ENCODE data around the gene NID1.

NID1 gene, protein sequence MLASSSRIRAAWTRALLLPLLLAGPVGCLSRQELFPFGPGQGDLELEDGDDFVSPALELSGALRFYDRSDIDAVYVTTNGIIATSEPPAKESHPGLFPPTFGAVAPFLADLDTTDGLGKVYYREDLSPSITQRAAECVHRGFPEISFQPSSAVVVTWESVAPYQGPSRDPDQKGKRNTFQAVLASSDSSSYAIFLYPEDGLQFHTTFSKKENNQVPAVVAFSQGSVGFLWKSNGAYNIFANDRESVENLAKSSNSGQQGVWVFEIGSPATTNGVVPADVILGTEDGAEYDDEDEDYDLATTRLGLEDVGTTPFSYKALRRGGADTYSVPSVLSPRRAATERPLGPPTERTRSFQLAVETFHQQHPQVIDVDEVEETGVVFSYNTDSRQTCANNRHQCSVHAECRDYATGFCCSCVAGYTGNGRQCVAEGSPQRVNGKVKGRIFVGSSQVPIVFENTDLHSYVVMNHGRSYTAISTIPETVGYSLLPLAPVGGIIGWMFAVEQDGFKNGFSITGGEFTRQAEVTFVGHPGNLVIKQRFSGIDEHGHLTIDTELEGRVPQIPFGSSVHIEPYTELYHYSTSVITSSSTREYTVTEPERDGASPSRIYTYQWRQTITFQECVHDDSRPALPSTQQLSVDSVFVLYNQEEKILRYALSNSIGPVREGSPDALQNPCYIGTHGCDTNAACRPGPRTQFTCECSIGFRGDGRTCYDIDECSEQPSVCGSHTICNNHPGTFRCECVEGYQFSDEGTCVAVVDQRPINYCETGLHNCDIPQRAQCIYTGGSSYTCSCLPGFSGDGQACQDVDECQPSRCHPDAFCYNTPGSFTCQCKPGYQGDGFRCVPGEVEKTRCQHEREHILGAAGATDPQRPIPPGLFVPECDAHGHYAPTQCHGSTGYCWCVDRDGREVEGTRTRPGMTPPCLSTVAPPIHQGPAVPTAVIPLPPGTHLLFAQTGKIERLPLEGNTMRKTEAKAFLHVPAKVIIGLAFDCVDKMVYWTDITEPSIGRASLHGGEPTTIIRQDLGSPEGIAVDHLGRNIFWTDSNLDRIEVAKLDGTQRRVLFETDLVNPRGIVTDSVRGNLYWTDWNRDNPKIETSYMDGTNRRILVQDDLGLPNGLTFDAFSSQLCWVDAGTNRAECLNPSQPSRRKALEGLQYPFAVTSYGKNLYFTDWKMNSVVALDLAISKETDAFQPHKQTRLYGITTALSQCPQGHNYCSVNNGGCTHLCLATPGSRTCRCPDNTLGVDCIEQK

DNA sequence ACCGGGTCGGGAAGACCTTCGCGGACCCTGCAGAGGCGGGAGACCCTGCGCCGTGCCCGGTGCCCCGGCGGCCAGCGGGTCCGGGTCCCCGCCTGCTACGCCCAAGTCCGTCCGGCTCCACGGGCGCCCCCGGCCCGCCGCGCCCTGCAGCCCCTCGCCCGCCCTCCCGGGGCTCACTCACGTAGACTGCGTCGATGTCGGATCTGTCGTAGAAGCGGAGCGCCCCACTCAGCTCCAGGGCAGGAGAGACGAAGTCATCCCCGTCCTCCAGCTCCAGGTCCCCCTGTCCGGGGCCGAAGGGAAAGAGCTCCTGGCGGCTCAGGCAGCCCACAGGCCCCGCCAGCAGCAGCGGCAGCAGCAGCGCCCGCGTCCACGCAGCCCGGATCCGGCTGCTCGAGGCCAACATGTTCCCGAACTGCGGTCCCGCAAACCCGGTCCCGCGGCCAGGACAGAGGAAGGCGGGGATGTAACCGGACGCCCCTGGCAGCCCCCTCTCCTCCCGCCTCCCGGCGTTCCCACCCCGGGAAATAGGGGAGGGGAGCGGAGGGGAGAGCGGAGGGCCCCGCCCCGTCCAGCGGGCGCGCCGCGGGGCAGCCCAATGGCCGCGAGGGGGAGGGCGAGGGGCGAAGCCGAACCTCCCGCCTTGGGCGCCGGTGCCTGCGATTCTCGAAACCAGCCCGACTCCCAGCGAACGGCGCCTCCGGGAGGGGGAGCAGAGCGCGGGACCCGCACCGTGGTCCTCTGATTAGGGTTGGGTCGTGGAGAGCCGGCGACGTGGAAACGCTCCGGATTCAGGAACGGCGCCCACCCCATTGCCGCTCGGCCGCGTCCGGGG is at the start of gene NID1:
Gene NID1 (minus strand): TSS at position 417 of the 835 bp plus-strand sequence. CDS start 11 bp downstream, at position 406.
- peak; percentile 92 for DNase-seq

DNA sequence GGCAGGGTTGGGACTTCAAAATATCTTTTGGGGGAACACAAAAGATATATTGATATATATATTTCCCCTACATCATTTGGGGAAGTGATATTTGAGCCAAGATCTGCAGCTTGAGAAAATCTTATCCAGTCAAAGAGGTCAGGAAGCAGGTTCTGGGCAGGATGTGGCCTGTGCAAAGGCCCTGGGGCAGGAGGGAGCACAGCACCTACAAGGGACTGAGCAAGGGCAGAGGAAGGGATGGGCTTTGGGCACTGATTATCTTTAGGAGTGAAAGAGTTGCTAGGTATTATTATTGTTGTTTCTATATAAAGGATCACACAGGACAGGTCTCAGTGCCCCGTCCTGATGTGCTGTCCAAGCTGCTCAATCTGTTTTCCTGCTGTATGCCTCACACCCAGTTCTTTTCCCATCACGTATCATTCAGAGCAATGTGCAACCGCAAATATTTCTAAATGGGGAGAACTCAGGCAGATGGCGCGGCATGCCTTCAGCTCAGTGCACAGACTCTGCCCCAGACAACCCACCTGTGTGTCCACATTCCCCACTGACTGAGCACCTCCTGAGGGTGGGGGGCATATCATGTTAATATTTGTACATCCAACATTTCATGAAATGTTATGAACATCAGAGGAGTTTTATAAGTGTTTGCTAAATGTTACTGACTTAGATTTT is 49.3 kb upstream of the NID1 start:
- peak; percentile 2 for DNase-seq

DNA sequence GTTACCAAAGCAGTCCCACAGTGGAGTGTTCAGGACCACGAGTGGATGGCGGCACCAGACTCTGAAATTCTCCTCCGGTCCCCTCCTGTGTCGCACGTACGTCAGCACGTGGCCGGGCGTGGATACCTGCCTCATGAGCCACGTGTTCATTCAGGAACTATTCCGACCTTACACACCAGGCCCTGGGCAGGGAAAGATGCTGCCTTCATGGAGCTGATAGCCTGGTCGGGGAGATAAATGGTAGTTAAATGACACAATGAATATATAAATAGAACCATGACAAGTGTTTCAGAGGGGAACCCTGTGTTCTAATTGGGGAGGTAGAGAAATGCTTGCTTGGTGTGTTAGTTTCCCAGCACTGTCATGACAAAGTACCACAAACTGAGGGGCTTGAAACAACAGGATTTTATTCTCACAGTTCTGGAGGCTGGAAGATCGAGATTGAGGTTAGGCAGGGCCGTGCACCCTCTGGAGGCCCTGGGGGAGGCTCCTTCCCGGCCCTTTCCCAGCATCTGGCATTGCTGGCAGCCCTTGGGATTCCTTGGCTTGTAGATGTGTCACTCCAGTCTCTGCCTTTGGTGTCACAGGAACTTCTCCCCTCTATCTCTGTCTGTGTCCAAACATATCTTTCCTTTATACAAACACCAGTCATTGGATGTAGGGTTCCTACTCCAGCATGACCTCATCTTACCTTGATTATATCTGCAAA is 48.6 kb upstream of the NID1 start:
- DNase-seq: peak; percentile 12

DNA sequence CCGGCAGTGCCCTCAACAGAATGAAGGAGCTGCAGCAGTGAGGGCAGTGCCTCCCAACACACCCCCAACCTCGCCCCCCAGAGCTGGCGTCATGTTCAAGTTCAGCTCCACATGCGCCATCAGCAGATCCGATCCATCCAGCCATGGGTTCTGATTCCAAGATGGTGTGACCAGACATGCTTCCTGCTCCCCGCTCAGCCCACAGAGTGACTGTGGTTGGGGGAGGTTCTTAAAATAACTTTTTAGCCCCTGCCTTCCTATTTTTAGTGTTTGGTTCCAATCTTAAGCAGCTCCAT is 47.4 kb upstream of the NID1 start:
- no peak for DNase-seq

DNA sequence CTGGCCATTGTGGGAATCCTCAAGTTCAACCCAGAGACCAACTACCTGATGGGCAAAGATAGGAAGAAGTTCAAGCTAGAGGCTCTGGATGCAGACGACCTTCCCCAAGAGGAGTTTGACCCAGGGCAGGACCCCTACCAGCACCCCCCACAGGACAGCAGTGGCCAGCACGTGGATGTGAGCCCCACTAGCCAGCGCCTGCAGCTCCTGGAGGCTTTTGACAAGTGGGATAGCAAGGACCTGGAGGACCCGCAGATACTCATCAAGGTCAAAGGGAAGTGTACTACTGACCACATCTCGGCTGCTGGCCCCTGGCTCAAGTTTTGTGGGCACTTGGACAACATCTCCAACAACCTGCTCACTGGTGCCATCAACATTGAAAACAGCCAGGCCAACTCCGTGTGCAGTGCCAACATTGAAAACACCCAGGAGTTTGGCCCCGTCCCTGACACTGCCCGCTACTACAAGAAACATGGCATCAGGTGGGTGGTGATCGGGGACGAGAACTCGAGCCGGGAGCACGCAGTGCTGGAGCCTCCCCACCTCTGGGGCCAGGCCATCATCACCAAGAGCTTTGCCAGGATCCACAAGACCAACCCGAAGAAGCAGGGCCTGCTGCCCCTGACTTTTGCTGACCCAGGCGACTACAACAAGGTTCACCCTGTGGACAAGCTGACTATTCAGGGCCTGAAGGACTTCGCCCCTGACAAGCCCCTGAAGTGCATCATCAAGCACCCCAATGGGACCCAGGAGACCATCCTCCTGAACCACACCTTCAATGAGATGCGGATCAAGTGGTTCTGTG is 46.8 kb upstream of the NID1 start:
- no peak for DNase-seq

DNA sequence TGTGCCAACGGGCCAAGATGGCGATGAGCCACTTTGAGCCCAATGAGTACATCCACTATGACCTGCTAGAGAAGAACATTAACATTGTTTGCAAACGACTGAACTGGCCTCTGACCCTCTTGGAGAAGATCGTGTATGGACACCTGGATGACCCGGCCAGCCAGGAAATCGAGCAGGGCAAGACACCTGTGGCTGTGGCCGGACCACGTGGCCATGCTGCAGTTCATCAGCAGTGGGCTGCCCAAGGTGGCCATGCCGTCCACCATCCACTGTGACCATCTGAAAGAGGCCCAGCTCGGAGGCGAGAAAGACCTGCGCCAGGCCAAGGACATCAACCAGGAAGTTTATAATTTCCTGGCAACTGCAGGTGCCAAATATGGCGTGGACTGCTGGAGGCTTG is 45.2 kb upstream of the NID1 start:
- DNase-seq: no peak

DNA sequence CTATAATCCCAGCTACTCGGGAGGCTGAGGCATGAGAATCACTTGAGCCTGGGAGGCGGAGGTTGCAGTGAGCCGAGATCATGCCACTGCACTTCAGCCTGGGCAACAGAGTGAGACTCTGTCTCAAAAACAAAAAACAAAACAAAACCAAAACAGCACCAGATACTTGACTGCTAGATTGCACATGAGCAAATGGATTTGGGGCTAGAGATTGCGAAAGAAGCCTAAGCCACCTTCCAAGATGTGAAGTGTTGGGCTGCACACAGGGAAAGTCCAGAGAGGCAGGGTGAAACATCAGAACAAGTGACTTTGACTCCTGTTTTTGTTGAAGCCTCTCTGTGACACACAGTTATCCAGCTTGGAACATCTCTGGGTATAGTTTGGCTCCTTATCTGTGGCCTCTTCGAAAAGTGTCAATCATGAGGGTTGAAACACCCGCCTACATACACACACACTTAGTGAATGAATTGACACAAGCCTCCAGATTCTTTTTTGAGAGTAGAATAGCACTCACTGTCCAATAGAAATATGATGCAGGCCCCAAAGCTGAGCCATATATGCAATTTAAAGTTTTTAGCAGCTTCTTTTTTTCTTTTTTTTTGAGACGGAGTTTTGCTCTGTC is 43.2 kb upstream of the NID1 start:
- DNase-seq: no peak

DNA sequence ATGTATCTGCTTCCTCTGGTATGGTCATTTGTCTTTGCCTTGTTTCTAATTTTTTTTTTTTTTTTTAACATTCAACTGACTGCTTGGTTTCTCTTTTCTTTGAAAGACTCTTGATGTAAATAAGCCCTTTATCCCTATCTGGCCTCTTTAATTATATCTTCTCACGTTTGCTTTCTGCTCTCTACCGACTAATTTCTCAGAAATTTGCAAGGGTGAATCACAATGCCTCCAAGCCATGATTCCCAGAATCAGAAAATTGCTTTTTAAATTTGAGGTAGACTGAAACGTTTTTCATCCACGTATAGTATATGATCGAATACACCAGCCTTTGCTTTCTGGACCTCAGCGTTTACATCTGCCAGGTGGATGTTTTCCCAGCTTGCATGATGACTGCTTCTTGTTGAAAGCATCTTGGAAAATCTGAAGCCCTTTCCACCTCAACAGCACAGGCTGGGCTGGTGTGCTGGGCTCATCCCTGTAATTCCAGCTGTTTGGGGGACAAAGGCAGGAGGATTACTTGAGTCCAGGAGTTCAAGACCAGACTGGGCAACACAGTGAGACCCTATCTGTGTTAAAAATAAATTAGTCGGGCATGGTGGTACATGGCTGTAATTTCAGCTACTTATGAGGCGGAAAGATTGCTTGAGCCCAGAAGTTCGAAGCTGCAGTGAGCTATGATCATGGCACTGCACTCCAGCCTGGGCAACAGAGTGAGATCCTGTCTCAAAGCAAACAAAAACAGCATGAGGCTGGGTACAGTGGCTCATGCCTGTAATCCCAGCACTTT is 42.4 kb upstream of the NID1 start:
- no peak for DNase-seq

DNA sequence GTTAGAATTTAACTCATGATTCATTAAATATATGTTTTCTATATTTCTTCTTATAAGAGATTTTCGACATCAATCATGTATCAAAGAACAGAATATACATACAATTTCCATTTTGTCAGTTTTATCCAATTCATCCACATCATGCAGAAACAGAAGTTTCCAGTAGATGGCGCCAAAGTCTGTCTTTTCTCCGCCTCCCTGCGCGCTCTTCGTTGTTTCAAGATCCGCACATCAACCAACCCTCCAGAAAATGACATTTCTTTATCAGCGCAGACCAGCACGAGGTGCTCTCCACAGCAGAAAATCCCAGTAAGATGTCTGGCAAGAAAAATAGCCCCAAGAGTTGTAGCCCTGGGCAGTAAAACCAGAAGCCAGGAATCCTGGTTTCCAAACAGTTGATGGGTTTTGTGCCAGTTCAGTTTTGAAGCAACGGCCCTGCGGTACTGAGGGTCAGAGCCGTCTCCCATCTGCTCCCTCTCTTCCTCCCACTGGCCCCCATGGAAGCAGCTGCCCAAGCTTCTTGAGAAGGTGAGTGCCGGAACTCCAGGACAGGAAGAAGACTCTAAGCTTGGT is 38.8 kb upstream of the NID1 start:
- peak; percentile 74 for DNase-seq

DNA sequence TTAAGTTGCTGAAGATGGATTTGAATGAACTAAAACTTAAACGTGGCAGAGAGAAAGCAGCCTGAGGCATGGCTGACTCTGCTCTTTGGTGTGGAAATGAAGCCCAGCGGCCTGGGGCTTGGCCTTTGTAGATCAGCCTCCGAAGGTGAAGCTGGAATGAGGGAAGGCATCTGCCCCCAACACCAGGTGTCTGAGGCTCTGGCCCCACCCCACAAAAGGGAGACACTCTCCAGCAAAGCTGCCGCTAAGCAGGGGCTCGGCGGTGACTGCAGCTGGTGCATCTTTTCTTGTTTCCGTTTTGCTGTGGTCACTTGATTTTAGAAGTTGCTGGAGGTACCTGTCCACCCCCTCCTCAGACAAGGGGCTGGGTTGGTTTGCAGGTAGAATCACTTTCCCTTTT is 38.2 kb upstream of the NID1 start:
- DNase-seq: no peak

DNA sequence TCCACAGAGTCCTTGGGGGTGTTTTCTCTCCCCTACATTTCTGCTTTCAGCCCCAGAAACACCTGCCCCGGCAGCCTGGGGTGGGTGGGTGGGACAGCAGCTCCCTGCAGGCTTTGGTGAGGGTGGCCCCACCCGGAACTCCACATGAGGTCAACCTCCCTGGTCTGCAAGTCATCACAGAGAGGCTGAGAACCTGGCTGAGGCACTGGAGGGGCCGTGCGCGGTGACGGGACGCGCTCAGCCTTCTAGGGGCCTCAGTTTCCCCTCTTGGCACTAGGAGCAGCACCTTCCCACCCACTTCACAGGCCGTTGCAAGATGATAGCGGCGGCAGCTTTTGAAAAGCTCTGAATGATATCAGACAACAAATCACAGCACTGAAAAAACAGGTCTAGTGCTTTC is 37.7 kb upstream of the NID1 start:
- DNase-seq: no peak

DNA sequence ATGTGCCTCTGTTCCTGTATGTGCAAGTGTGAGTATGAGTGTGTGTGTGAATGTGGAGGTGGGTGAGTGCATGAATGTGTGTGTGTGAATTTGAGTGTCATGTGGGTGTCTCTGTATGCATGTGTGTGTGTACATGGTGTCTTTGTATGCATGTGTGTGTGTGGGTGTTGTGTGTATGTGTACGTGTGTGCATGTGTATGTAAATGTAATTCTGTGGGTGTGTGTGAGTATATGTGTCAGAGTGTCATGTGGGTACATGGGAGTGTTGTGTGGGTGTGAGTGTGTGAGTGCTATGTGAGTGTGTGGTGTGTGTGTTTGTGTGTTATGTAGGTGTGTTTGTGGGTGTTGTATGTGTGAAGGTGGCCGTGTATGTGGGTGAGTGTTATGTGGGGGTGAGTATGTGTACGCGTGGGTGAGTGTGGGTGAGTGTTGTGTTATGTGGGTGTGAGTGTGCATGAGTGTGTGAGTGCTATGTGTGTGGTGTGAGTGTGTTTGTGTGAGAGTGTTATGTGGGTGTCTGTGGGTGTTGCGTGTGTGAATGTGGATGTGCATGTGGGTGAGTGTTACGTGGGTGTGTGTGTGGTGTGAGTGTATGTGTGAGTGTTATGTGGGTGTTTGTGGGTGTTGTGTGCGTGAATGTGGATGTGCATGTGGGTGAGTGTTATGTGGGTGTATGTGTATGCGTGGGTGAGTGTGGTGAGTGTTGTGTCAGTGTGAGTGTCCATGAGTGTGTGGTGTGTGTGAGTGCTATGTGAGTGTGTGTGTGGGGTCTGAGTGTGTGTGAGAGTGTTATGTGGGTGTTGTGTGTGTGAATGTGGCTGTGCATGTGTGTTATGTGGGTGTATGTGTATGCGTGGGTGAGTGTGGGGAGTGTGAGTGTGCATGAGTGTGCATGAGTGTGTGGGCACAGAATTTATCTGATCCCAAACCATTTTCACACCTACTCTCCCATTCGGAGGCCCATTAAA is 36.6 kb upstream of the NID1 start:
- no peak for DNase-seq

DNA sequence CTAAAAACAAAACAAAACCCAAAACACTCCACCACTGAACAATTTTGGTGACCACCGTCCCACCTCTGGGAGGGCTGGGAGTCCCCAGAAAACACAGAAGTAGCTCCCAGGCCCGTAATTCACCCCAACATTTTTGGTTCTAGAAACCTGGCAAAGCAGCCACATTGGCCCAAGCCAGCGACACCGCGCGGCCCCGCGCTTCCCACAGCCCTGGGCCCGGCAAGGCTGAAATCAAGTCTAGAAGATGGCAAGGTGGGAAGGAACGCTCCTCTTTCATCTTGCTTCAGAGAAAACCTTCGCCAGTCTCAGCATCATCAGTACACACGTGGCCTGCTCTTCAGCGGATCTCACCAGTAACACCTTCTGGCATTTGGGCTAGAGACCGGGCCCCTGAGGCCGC is 35.9 kb upstream of the NID1 start:
- no peak for DNase-seq

DNA sequence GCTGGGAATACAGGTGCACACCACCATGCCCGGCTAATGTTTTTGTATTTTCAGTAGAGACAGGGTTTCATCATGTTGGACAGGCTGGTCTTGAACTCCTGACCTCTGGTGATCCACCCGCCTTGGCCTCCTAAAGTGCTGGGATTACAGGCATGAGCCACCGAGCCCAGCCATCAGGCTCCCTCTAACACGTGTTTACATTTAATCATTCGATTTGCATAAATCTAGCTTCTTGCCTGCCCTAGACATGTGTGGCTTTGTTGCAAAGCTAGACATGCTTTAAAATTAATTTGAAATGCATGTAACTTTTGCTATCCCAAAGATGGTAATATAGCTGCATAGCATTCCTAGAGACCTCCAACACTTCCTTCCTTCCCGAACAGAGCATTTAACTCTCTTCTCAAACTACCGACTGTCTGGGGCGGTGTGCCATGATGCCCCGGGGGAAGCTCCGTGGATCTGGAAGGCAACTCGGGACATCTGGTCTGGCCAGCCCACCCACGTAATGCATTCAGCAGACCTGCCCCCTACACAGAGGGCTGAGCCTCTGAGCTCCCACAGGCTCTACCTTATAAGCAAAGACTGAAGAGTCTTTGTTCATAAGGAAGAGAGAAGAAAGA is 34.6 kb upstream of the NID1 start:
- peak; percentile 76 for DNase-seq

DNA sequence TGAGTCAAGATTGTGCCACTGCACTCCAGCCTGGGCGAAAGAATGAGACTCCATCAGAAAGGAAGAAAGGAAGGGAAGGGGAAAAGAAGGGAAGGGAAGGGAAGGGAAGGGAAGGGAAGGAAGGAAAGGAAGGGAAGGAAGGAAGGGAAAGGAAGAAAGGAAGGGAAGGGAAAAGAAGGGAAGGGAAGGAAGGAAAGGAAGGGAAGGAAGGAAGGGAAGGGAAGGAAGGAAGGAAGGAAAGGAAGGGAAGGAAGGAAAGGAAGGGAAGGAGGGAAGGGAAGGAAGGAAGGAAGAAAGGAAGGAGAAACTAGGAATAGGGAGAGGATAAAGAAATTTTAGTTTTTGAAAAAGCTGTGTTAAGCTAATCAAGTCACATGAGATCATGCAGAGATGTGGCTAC is 33.4 kb upstream of the NID1 start:
- DNase-seq: no peak

DNA sequence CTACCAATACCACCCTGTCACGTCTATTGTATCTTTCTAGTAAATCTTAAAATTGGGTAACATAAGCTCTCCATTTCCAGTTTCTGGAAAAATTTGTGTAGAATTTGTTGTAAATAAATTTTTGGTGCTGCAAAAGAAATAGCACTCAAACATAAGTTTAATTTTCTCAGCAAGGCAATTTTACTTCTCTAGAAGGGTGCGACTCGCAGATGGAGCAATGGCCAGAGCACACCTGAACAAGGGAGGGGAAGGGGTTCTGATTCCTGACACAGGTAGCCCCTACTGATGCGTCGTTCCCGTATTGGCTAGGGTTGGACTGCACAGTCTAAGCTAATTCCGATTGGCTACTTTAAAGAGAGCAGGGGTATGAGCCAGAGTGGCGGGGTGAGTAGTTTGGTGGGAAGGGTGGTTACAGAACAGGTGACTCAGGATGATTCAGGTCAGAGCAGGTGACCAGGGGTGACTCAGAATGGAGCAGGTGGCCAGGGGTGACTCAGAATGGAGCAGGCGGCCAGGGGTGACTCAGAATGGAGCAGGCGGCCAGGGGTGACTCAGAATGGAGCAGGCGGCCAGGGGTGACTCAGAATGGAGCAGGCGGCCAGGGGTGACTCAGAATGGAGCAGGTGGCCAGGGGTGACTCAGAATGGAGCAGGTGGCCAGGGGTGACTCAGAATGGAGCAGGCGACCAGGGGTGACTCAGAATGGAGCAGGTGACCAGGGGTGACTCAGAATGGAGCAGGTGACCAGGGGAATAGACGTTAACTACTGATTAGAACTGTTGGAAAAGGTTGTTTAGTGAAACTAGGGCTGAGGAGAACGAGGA is 32.0 kb upstream of the NID1 start:
- DNase-seq: peak; percentile 95
